Stimulated activated memory B cell treated with anti-CD40 and anti-IgM and Interleukin-4, amounts not matched to agents 10 μg/mL and 1 μg/mL and 100 μg/mL, for 72 hours (primary cell): ENCODE results near the gene PRR5L.
"Not testable (repeated sequence)": the region's sequence is repeated elsewhere in the genome, so short reads cannot be mapped to it uniquely, and the experiment has no call there.

Experiments
- ATAC-seq: fragments of 150-1000 bp; cut with Tn5 transposase; 2 replicates; pipeline ENCODE4 v1.10.0; 2021
- H3K27ac Mint-ChIP-seq: one replicate; pipeline ENCODE4 v1.8.0; 2022; ENCODE audit warnings: mild to moderate bottlenecking, mixed read lengths
- H3K27me3 Mint-ChIP-seq: one replicate; pipeline ENCODE4 v1.8.0; 2022; ENCODE audit warnings: mixed read lengths
- H3K36me3 Mint-ChIP-seq: one replicate; pipeline ENCODE4 v1.8.0; 2022; ENCODE audit warnings: mixed read lengths
- H3K4me1 Mint-ChIP-seq: one replicate; pipeline ENCODE4 v1.8.0; 2022; ENCODE audit warnings: mixed read lengths
- H3K4me3 Mint-ChIP-seq: one replicate; pipeline ENCODE4 v1.8.0; 2022; ENCODE audit warnings: mild to moderate bottlenecking, moderate library complexity, mixed read lengths
- H3K9me3 Mint-ChIP-seq: one replicate; pipeline ENCODE4 v1.8.0; 2022; ENCODE audit warnings: mixed read lengths

PRR5L gene

GRCh38 chr11:36465449-36466163 lies 169.5 kb downstream of the PRR5L start:
- Mint-ChIP-seq H3K27me3 (peaks cover 8% of the 10 kb centered on the region), H3K9me3 (no peaks in the 10 kb centered on the region), H3K4me3 (no peak overlapping the region), H3K36me3 (no peaks in the 10 kb centered on the region), H3K4me1 (no peaks in the 10 kb centered on the region), H3K27ac (no peak overlapping the region)
- ATAC-seq, result no peak

- no peak overlapping the region for H3K4me3 Mint-ChIP-seq
- ATAC-seq, result no peak
- peaks cover 8% of the 10 kb centered on the region for H3K27me3 Mint-ChIP-seq
- no peaks in the 10 kb centered on the region for H3K4me1 Mint-ChIP-seq
- H3K36me3 Mint-ChIP-seq, result no peaks in the 10 kb centered on the region
- no peak overlapping the region for H3K27ac Mint-ChIP-seq
- H3K9me3 Mint-ChIP-seq, result no peaks in the 10 kb centered on the region
Observed at GRCh38 chr11:36467012-36467411, 170.9 kb downstream of the PRR5L start.

DNA sequence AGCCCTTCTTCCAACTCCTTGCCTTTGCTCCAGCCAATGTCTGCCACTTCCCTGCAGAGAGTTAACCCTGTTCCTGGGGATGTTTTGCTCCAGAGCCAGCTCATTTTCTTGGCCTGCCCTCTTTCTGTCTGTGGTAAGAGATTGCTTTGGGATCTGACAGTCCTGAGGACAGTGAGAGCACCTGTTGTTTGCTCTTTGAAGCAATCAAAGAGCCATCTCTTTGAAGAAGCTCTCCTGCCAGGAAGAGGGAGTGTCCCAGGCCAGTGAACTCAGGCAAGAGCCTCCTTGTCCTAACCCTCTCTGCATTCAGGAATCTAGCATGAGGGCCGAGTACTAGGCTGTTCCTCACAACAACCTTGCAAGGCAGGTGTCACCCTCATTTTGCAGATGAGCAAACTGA lies 171.8 kb downstream of the PRR5L start:
- Mint-ChIP-seq H3K4me1 (no peaks in the 10 kb centered on the region), H3K36me3 (no peaks in the 10 kb centered on the region), H3K27me3 (peaks cover 8% of the 10 kb centered on the region), H3K9me3 (no peaks in the 10 kb centered on the region), H3K27ac (no peak overlapping the region), H3K4me3 (no peak overlapping the region)
- no peak for ATAC-seq

DNA sequence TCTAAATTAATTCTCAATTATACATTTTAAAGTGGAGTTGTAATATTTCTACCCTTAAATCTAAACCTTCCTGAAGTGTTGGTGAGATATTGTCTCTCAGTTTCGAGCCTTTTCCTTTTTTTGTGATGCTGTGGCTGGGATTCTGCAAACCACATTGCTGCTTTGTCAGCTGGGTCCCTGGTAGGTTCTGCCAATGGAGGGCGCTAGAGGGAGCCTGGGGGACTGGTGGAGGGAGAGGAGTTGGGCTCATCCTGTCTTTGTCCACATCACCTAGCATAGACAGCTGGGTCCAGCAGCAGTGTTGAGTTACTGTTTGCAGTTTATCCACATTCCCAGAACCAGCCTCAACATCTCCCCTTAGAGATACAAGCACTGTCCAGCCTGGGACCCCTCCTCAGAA lies 173.0 kb downstream of the PRR5L start:
- H3K27ac Mint-ChIP-seq, result no peak overlapping the region

DNA sequence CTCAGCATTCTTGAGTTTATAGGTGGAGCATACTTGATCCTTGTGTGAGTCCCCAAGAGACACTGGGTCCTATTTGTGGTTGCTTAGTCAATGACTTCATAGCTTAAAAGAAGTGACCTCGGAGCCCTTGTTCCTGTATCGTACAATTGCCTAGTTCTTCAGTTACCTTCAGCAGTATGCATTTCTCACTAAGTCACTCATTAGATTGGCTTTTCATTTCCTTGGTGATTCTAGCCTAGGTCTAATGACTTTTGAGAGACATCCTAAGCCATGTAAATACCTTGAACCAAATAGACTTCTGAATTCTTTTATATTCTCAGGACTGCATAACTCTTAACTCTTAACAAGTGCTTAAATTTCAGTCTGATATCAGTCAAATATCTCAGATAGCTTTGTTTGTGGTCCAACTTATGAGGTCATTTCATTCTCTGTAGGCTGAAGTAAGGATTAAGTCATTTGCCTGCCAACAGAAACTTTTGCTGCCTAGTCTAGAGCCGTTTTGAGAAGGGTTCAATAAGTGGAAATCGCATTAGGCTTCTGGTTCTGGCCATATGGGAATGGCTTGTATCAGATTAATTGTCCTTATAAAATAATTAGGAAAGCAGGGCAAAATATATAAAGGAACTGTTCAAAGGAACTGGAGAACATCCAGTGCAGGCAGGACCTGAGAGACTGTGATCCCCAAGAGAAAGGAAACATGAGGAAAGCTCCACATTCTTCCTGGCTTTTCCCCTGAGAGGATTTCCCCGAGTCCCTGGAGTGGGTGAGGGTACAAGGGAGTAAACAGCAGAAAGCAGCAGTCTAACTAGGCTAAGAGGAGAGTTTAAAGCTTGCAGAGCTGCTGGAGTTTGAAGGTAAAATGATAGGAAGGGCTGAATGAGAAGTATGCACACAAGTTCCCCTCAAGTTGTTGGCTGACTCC lies 174.1 kb downstream of the PRR5L start:
- no peak for ATAC-seq
- H3K4me1 Mint-ChIP-seq, result no peaks in the 10 kb centered on the region
- H3K4me3 Mint-ChIP-seq, result no peak overlapping the region
- H3K36me3 Mint-ChIP-seq, result peaks cover 9% of the 10 kb centered on the region
- H3K9me3 Mint-ChIP-seq, result no peaks in the 10 kb centered on the region
- no peak overlapping the region for H3K27ac Mint-ChIP-seq
- H3K27me3 Mint-ChIP-seq, result peaks cover 8% of the 10 kb centered on the region

More for the DNA sequence above, 173.0 kb downstream of the PRR5L start:
- ATAC-seq, result no peak
- no peak overlapping the region for H3K4me3 Mint-ChIP-seq
- H3K4me1 Mint-ChIP-seq, result no peaks in the 10 kb centered on the region
- peaks cover 8% of the 10 kb centered on the region for H3K27me3 Mint-ChIP-seq
- peaks cover 9% of the 10 kb centered on the region for H3K36me3 Mint-ChIP-seq
- no peaks in the 10 kb centered on the region for H3K9me3 Mint-ChIP-seq

DNA sequence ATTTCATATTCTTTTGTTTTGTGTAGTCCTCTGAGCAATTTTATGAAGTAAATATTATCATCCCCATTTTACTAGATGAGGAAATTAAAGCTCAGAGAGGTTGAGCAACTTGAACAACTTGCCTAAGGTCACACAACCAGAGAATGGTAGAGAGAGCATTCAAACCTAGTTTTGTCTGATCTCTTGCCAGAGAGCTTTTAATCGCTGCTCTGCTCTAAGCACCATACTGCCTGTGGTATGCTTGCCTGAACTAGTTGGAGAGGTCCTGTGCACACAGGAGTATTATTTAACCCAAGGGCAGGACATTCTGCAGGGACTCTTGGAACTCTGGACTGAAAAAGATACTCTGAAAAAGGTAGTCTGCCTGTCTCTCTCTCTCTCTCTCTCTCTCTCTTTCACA lies 175.5 kb downstream of the PRR5L start:
- Mint-ChIP-seq H3K36me3 (peaks cover 9% of the 10 kb centered on the region), H3K4me3 (no peak overlapping the region), H3K27ac (no peak overlapping the region), H3K27me3 (peaks cover 6% of the 10 kb centered on the region), H3K9me3 (no peaks in the 10 kb centered on the region), H3K4me1 (no peaks in the 10 kb centered on the region)
- ATAC-seq, result no peak

- Mint-ChIP-seq H3K9me3 (no peaks in the 10 kb centered on the region), H3K27ac (no peak overlapping the region), H3K27me3 (no peaks in the 10 kb centered on the region), H3K4me3 (no peak overlapping the region), H3K4me1 (no peaks in the 10 kb centered on the region), H3K36me3 (peaks cover 9% of the 10 kb centered on the region)
- ATAC-seq, result no peak
Observed at GRCh38 chr11:36475192-36475591, 179.1 kb downstream of the PRR5L start.

GRCh38 chr11:36478700-36479329 lies 182.7 kb downstream of the PRR5L start:
- H3K27ac Mint-ChIP-seq, result no peak overlapping the region
- H3K27me3 Mint-ChIP-seq, result no peaks in the 10 kb centered on the region
- H3K36me3 Mint-ChIP-seq, result peaks cover 9% of the 10 kb centered on the region
- no peak for ATAC-seq
- H3K4me1 Mint-ChIP-seq, result no peaks in the 10 kb centered on the region
- H3K4me3 Mint-ChIP-seq, result no peak overlapping the region
- no peaks in the 10 kb centered on the region for H3K9me3 Mint-ChIP-seq

- no peak overlapping the region for H3K4me3 Mint-ChIP-seq
- H3K9me3 Mint-ChIP-seq, result no peaks in the 10 kb centered on the region
- no peaks in the 10 kb centered on the region for H3K27me3 Mint-ChIP-seq
- no peaks in the 10 kb centered on the region for H3K4me1 Mint-ChIP-seq
- H3K36me3 Mint-ChIP-seq, result peaks cover 5% of the 10 kb centered on the region
- no peak for ATAC-seq
- H3K27ac Mint-ChIP-seq, result no peak overlapping the region
Observed at GRCh38 chr11:36480833-36481232, 184.7 kb downstream of the PRR5L start.

GRCh38 chr11:36483042-36483441 lies 187.0 kb downstream of the PRR5L start:
- ATAC-seq, H3K9me3 Mint-ChIP-seq, H3K27ac Mint-ChIP-seq, H3K27me3 Mint-ChIP-seq, H3K4me3 Mint-ChIP-seq: not testable (repeated sequence)
- Mint-ChIP-seq H3K4me1 (peaks cover 15% of the 10 kb centered on the region), H3K36me3 (peaks cover 12% of the 10 kb centered on the region)

- ATAC-seq, result no peak
- Mint-ChIP-seq H3K4me3 (no peak overlapping the region), H3K9me3 (no peaks in the 10 kb centered on the region), H3K36me3 (peaks cover 26% of the 10 kb centered on the region), H3K27ac (no peak overlapping the region), H3K4me1 (peaks cover 23% of the 10 kb centered on the region), H3K27me3 (no peaks in the 10 kb centered on the region)
Observed at GRCh38 chr11:36485298-36486002, 189.4 kb downstream of the PRR5L start.

DNA sequence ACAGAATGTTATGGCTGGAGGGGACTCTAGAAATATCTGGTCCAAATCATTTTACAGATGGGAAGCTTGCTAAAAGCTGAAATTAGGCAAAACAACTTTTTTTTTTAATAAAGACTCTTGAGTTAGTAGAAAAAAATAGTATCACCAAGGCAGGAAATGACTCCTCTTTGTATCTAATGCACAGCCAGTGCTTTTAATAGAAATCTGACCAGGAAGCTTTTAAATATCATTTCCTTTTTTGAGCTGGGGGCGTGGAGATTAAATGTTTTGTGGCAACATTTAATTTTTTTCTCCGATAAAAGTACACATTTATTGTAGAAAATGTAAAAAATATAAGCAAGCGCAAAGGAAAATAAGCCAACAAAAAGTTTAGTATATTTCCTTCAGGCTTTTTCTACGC lies 191.5 kb downstream of the PRR5L start:
- no peaks in the 10 kb centered on the region for H3K9me3 Mint-ChIP-seq
- peak overlapping the region; percentile 38 for H3K4me3 Mint-ChIP-seq
- no peak for ATAC-seq
- peak overlapping the region; percentile 54 for H3K27ac Mint-ChIP-seq
- peaks cover 23% of the 10 kb centered on the region for H3K4me1 Mint-ChIP-seq
- H3K27me3 Mint-ChIP-seq, result no peaks in the 10 kb centered on the region
- peaks cover 42% of the 10 kb centered on the region for H3K36me3 Mint-ChIP-seq

GRCh38 chr11:36488096-36488495 lies 192.0 kb downstream of the PRR5L start:
- H3K4me3 Mint-ChIP-seq, result peak overlapping the region; percentile 38
- no peaks in the 10 kb centered on the region for H3K9me3 Mint-ChIP-seq
- peak; percentile 71 for ATAC-seq
- peaks cover 47% of the 10 kb centered on the region for H3K36me3 Mint-ChIP-seq
- H3K4me1 Mint-ChIP-seq, result peaks cover 23% of the 10 kb centered on the region
- H3K27me3 Mint-ChIP-seq, result no peaks in the 10 kb centered on the region
- H3K27ac Mint-ChIP-seq, result peak overlapping the region; percentile 54

- Mint-ChIP-seq H3K27me3 (no peaks in the 10 kb centered on the region), H3K4me3 (no peak overlapping the region), H3K27ac (no peak overlapping the region), H3K4me1 (peaks cover 23% of the 10 kb centered on the region), H3K9me3 (no peaks in the 10 kb centered on the region), H3K36me3 (peaks cover 48% of the 10 kb centered on the region)
- ATAC-seq, result no peak
Observed at GRCh38 chr11:36490026-36490806, 194.1 kb downstream of the PRR5L start.
